Omental fat pad (tissue), 4 donors: ENCODE results near the gene SPATA16. TPM values are rescaled to one million over a fixed set of nuclear protein-coding genes. Genes with fewer than 3 reads are reported as not detected.

Experiments
- ATAC-seq: fragments of 150-250 bp; one replicate; pipeline ENCODE4 v1.9.1; 2016; ENCODE audit warnings: mild to moderate bottlenecking, moderate library complexity; ENCODE audit not compliant: low FRiP score
- DNase-seq: peaks from one replicate; pipeline ENCODE4 v3.0.0-alpha.2; 2019; ENCODE audit warnings: low spot score
- total RNA-seq, 4 donors: library from RNA; depleted of rRNA; stranded (reverse); fragments of >200 nt; gene quantifications; one replicate each; pipeline ENCODE4 v1.1.0, GENCODE V29; 2016
- TF ChIP-seq, protein P1 (sequence below), 3 donors: fragments of 450-650 bp; IDR thresholded peaks; one replicate each; pipeline ENCODE4 v1.5.1; 2016 to 2017; ENCODE audit warnings: antibody characterized with exemption in 3 of 3, mild to moderate bottlenecking in 3 of 3, moderate library complexity in 2 of 3

The SPATA16 gene
- total RNA-seq, 4 donors from 2014 or later, result not detected

DNA sequence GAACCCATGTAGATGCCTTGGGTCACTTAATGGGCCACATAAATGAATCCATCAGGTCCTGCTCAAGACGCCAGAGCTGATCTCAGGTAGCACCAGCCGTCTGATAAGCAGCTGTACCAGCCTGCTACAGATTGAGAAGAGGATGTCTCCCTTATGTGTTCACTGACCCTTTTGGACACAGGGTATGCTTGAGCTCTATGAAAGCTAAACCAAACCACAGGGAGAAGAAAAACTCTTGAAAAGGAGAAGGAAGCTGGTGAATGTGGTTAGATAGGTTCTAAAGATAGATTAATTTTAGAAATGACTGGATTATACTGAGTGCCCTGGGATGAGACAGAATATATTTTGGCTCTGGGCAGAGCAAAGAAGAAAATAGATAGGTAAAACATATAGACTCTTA is 187.5 kb downstream of the SPATA16 start:
- no peak for ATAC-seq
- TF ChIP-seq, protein P1, sequence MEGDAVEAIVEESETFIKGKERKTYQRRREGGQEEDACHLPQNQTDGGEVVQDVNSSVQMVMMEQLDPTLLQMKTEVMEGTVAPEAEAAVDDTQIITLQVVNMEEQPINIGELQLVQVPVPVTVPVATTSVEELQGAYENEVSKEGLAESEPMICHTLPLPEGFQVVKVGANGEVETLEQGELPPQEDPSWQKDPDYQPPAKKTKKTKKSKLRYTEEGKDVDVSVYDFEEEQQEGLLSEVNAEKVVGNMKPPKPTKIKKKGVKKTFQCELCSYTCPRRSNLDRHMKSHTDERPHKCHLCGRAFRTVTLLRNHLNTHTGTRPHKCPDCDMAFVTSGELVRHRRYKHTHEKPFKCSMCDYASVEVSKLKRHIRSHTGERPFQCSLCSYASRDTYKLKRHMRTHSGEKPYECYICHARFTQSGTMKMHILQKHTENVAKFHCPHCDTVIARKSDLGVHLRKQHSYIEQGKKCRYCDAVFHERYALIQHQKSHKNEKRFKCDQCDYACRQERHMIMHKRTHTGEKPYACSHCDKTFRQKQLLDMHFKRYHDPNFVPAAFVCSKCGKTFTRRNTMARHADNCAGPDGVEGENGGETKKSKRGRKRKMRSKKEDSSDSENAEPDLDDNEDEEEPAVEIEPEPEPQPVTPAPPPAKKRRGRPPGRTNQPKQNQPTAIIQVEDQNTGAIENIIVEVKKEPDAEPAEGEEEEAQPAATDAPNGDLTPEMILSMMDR (IDR thresholded peaks at IDR 0.05), result no peak
- DNase-seq, result no peak

DNA sequence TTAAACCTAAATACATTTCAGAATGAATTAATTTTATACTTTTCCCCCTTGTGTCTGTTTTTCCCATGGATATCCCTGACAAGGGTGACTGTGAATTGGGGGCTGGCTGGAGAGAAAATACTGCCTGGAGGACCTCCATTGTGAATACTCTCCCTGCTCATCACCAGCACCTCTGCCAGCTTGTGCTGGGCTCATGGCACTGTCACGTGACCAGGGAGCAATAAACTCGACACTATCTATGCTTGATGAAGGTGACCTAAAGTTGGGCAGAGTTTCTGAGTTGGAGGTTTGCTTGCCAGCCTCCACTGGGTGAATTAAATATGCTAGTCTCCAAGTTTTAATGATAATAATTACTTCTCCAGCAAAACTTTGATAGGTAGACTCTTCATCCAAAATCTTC is 189.5 kb downstream of the SPATA16 start:
- DNase-seq, result no peak
- no peak for ATAC-seq
- TF ChIP-seq, protein P1 (IDR thresholded peaks at IDR 0.05), result no peak

DNA sequence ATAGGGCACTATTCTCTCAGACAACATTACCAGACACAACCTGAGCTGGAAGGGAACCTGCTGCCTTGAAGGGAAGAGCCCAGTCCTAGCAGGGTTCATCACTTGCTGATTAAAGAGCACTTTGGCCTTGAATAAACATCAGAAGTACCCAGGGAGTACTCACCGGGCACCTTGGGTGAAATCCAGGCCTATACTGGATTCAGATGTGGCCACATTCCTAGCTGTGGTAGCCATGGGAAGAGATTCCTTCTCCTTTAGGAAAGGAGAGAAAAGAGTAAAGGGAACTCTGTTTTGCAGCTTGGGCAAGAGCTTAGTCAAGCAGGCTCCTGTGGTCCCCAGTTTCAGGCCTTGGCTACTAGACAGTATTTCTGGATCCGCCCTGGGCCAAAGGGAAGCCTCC is 195.0 kb downstream of the SPATA16 start:
- TF ChIP-seq, protein P1 (IDR thresholded peaks at IDR 0.05), result no peak
- ATAC-seq (no peak), DNase-seq (no peak)

DNA sequence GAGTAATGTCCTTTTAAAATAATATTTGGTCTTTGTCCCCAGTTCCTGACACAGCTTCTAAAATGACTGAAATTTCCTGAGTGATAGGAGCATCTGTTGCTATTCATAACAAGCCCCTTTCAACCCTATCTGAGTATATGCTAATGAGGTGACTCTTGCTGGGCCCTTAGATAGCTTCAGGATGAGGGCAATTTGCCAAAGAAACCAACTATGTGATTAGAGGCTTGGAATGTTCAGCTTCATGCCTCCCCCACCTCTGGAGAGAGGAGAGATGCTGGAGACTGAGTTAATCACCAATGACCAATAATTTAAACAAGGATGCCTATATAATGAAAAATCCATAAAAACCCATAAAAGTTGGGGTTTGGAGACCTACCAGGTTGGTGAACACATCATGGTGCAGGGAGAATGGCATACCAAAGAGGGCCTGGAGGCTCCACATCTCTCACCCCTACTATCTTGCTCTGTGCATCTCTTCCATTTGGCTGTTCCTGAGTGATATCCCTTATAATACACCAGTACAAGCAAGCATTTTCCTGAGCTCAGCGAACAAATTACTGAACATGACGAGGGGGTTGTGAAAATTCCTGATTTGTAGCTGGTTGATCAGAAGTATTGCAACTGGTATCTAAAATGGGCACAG is 201.3 kb downstream of the SPATA16 start:
- no peak for DNase-seq
- TF ChIP-seq, protein P1 (IDR thresholded peaks at IDR 0.05), result no peak
- no peak for ATAC-seq

DNA sequence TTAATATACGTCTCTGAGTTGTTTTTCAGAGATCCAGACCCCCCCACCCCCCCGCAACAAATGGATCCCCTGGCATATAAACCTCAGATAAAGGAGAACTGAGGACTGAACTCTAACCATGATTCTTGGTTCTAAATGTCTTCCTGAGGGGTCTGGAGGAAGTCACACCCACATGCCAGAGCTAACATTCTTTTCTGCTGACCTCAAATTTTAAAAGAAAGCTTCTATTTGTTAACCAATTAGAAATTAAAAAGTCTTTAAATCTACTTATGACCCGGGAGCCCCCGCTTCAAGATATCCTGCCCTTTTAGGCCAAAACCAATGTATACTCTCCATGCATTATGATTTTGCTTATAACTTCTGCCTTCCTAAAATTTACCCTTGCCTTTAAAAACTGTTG is 202.2 kb downstream of the SPATA16 start:
- ATAC-seq (no peak), DNase-seq (no peak)
- TF ChIP-seq, protein P1 (IDR thresholded peaks at IDR 0.05), result no peak

DNA sequence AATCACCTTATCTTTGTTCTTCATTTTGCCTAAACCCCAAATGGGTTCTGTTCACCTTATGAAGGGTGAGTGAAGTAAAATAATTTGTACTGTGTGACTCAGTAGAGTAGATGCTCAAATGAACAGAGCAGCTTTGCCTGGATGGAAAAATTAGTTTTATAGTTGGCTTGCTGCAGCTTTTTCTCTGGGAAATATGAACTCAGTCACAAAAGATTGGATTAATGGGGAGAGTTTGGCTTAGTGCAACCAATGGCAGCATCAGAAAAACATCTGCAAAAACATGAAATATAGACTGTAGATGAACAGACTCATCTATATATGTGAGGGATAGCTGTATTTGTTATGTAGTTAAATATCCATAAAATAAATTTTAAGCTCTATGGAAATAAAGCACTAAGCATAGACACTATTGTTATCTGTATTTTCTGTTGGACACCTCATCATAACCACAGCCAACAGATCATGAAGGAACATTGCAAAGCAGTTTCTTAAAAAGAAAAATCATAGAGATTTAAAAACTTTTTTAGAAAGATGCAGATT is 209.2 kb downstream of the SPATA16 start:
- DNase-seq (no peak), ATAC-seq (no peak)
- TF ChIP-seq, protein P1 (IDR thresholded peaks at IDR 0.05), result no peak

DNA sequence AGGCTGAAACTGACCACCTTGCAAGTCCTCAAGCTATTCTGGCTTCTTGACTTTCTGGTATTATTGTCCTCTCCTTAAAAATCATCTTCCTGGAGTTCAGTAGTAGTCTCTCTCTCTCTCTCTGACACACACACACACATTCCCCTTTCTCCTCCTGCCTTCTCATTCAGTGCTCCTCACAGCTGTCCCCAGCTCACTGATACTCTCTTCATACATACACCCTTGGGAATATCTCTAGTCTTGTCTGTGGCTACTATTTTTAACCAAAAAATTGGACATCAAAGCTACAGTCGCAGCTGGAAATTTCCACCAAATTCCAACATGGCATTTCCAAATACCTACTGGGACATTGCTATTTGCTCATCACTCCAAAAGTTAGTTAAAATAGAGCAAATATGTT is 211.6 kb downstream of the SPATA16 start:
- DNase-seq (no peak), ATAC-seq (no peak)
- TF ChIP-seq, protein P1 (IDR thresholded peaks at IDR 0.05), result no peak
